Lower lobe of right lung (tissue), 2 donors: ENCODE results near the gene DMD. TPM values are rescaled to one million over a fixed set of nuclear protein-coding genes. Genes with fewer than 3 reads are reported as not detected.

ENCODE experiments used
- ATAC-seq, 2 donors: fragments of 200-7000 bp; cut with Tn5 transposase; one replicate each; pipeline ENCODE4 v1.9.1; 2020 to 2022; ENCODE audit warnings: mild to moderate bottlenecking in 2 of 2, moderate library complexity in 2 of 2
- DNase-seq: peaks from one replicate; pipeline ENCODE4 v3.0.0-alpha.2; 2020
- H3K27ac ChIP-seq: fragments of 200-600 bp; one replicate; pipeline ENCODE4 v1.8.0; 2022
- H3K27me3 ChIP-seq: fragments of 200-600 bp; one replicate; pipeline ENCODE4 v1.8.0; 2022; ENCODE audit warnings: low read depth
- H3K36me3 ChIP-seq: fragments of 200-600 bp; one replicate; pipeline ENCODE4 v1.8.0; 2022; ENCODE audit warnings: mild to moderate bottlenecking
- H3K4me1 ChIP-seq: fragments of 200-600 bp; one replicate; pipeline ENCODE4 v1.8.0; 2022
- H3K4me3 ChIP-seq: fragments of 200-600 bp; one replicate; pipeline ENCODE4 v1.8.0; 2022; ENCODE audit warnings: mild to moderate bottlenecking
- H3K9me3 ChIP-seq: fragments of 200-600 bp; one replicate; pipeline ENCODE4 v1.8.0; 2022
- intact Hi-C: fragments of 100-400 bp; cut with DNase I; formaldehyde crosslinking; loops from one replicate; pipeline ENCODE4 v1.11.0; 2022
- total RNA-seq: library from RNA; stranded (reverse); fragmentation: NEBNext Ultra II Directional; extraction: Animal tissue kit (Norgen Biotek cat#: 25700); gene quantifications from one replicate; pipeline ENCODE4 v1.2.1, GENCODE V29; 2021
- TF ChIP-seq, protein P1 (sequence below): fragments of 200-600 bp; IDR thresholded peaks from one replicate; pipeline ENCODE4 v1.8.0; 2022; ENCODE audit warnings: antibody characterized with exemption, mild to moderate bottlenecking
- donor health status: DM: no; HTN: yes; CAD: no; lungs with severe emphysema.

Gene DMD
- total RNA-seq, 1 donor from 2014 or later = 29.4 TPM

DNA sequence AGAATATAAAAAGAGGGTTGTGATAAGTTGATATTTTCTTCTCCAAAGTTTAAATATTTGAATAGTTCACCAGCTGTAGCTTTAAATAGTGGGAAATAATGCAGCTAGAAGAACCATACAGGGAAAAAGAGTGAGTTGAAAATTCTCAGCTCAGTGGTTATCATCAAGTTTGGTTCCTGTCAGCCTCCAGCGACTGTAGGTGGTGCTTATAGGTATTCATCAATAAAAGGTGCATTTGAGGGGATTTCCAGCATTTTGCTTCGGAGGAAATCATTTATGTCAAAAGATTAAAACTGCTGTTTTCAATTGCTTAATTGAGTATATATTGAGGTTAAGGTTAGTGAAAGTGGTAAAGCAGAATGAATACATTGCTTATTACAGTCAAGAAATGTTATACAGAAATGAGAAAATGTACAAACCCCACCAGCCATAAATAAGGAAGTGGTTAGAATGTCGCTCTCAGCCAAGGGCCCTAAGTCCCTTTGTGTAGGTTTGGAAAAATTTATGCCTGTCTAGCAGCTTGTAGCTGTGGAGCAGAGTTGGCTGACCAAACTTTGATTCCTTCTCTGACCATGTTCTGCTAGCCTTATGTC is 1606.6 kb downstream of the DMD start:
- no peak overlapping the region for H3K27ac ChIP-seq
- TF ChIP-seq, protein P1, sequence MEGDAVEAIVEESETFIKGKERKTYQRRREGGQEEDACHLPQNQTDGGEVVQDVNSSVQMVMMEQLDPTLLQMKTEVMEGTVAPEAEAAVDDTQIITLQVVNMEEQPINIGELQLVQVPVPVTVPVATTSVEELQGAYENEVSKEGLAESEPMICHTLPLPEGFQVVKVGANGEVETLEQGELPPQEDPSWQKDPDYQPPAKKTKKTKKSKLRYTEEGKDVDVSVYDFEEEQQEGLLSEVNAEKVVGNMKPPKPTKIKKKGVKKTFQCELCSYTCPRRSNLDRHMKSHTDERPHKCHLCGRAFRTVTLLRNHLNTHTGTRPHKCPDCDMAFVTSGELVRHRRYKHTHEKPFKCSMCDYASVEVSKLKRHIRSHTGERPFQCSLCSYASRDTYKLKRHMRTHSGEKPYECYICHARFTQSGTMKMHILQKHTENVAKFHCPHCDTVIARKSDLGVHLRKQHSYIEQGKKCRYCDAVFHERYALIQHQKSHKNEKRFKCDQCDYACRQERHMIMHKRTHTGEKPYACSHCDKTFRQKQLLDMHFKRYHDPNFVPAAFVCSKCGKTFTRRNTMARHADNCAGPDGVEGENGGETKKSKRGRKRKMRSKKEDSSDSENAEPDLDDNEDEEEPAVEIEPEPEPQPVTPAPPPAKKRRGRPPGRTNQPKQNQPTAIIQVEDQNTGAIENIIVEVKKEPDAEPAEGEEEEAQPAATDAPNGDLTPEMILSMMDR = no peak
- no peak overlapping the region for H3K4me3 ChIP-seq
- no peaks in the 10 kb centered on the region for H3K4me1 ChIP-seq
- no peaks in the 10 kb centered on the region for H3K9me3 ChIP-seq
- no peaks in the 10 kb centered on the region for H3K27me3 ChIP-seq
- DNase-seq (no peak), ATAC-seq (no peak)
- H3K36me3 ChIP-seq = no peaks in the 10 kb centered on the region
- intact Hi-C loops = no loop called here

DNA sequence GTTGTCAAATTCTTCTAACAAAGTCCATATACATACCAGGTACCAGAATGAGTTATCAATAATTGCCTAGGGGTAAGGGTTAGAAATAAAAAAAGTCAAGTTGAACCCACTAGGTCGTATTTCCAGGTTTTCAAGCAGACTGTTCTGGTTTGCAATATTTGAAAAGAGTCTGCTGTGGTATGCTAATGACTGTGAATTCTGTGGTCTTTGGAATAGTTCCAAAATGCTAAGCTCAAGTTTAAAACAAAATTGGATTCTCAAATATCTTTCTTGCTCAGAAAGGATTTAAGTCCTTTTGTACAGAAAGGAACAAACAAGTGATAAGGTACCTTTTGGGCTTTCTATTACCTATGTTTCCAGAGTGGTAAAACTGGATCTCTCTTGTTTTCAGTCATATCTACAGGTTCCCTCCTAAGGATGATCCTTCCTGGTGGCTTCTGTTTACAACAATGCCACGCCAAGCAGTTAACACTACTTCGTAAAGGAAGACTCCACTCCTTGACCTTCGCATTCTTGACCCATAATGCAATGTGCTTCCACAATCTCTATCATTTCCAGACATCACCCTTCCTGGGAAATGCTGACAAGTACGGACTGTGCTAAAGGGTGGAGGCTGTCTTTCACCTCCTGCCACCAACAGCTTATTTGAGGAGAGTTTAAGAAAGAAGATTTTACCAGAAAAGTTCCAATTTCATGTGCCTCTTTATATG is 1607.8 kb downstream of the DMD start:
- intact Hi-C loops = no loop called here
- H3K4me1 ChIP-seq = no peaks in the 10 kb centered on the region
- no peak overlapping the region for H3K27ac ChIP-seq
- H3K27me3 ChIP-seq = no peaks in the 10 kb centered on the region
- TF ChIP-seq, protein P1 = no peak
- H3K4me3 ChIP-seq = no peak overlapping the region
- no peaks in the 10 kb centered on the region for H3K36me3 ChIP-seq
- DNase-seq (no peak), ATAC-seq (no peak)
- no peaks in the 10 kb centered on the region for H3K9me3 ChIP-seq

DNA sequence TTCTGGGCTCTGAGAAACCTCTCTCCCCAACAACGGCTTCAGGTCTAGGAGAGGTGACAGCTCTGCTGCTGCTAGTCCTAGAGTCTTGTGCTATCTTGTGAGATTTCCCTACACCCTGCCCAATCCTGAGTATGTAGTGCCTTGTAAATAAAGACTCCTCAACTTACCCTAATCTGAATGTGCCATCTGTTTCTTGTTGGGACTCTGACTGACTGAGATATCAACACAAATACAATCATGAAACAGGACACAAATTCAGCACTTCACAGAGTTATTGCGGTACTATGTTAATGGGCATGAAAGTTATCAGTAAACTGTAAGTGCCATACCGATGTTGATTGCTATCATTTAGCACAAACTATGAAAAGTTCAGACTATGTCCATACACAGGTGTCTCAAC is 1610.5 kb downstream of the DMD start:
- ATAC-seq = no peak
- TF ChIP-seq, protein P1 = no peak

DNA sequence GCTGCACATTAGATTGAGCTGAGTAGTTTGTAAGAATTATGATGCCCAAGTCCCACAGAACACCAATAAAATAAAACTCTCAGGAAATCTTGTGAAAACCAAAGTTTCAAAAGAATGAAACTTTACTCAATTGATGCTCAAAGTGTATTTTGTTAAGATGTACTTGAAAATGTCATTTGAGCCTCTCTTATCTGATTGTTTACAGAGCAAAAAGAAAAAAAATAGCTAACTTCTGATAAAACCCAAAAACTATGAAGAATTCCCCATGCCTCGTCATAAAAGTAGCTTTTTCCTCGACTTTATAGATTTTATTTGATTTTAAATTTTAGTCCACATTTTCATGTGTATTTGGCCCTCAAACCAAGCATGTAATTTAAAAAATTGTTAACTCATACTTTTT is 1618.0 kb downstream of the DMD start:
- H3K27ac ChIP-seq = no peak overlapping the region
- no peaks in the 10 kb centered on the region for H3K9me3 ChIP-seq
- intact Hi-C loops = no loop called here
- ATAC-seq (no peak), DNase-seq (no peak)
- H3K36me3 ChIP-seq = no peaks in the 10 kb centered on the region
- H3K4me3 ChIP-seq = no peak overlapping the region
- TF ChIP-seq, protein P1 = no peak
- no peaks in the 10 kb centered on the region for H3K27me3 ChIP-seq
- H3K4me1 ChIP-seq = no peaks in the 10 kb centered on the region

More for the DNA sequence above, 1610.5 kb downstream of the DMD start:
- H3K4me3 ChIP-seq = no peak overlapping the region
- H3K36me3 ChIP-seq = no peaks in the 10 kb centered on the region
- no peaks in the 10 kb centered on the region for H3K9me3 ChIP-seq
- no peak overlapping the region for H3K27ac ChIP-seq
- DNase-seq = no peak
- H3K27me3 ChIP-seq = no peaks in the 10 kb centered on the region
- no peaks in the 10 kb centered on the region for H3K4me1 ChIP-seq
- intact Hi-C loops = no loop called here

DNA sequence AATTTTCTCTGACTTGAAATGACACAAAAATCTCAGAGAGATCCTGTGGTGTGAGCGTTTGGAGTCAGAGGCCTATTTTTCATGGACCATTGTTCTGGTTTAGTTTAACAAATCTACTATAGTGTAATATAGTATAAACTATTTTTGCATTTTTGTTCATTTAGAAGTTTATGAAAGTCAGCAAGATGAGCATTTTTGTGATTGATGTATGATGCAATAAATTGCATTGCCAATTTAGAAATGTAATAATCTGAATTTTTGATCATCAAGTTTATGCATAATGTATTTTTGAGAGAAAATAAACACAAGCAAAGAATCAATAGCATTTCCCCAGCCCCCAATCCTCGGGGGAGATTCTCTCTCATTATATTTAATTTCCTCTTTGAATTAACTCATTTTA is 1620.0 kb downstream of the DMD start:
- Histone ChIP-seq H3K27me3 (no peaks in the 10 kb centered on the region), H3K27ac (no peak overlapping the region), H3K4me3 (no peak overlapping the region), H3K4me1 (no peaks in the 10 kb centered on the region), H3K9me3 (no peaks in the 10 kb centered on the region), H3K36me3 (no peaks in the 10 kb centered on the region)
- intact Hi-C loops = no loop called here
- TF ChIP-seq, protein P1 = no peak
- ATAC-seq (no peak), DNase-seq (no peak)
